GM19468 (cell line): ENCODE measurements around the gene CTSA.

ENCODE experiments used
- ATAC-seq: cut with Tn5 transposase; IDR thresholded peaks from one replicate; pipeline ENCODE4 v1.9.1; 2021; ENCODE audit warnings: mild to moderate bottlenecking, moderate library complexity, moderate number of reproducible peaks; ENCODE audit not compliant: unreplicated experiment; ENCODE audit errors: extremely low read depth

The CTSA gene

GRCh38 chr20:45890985-45891983 is at the start of gene CTSA, which contains the start of gene NEURL2:
CTSA (plus strand) TSS chr20:45891335; CDS start chr20:45891569, 234 bp downstream.
NEURL2 (minus strand) TSS chr20:45891208; CDS start chr20:45890991, 217 bp downstream.
- ATAC-seq, result peak; percentile 54

DNA sequence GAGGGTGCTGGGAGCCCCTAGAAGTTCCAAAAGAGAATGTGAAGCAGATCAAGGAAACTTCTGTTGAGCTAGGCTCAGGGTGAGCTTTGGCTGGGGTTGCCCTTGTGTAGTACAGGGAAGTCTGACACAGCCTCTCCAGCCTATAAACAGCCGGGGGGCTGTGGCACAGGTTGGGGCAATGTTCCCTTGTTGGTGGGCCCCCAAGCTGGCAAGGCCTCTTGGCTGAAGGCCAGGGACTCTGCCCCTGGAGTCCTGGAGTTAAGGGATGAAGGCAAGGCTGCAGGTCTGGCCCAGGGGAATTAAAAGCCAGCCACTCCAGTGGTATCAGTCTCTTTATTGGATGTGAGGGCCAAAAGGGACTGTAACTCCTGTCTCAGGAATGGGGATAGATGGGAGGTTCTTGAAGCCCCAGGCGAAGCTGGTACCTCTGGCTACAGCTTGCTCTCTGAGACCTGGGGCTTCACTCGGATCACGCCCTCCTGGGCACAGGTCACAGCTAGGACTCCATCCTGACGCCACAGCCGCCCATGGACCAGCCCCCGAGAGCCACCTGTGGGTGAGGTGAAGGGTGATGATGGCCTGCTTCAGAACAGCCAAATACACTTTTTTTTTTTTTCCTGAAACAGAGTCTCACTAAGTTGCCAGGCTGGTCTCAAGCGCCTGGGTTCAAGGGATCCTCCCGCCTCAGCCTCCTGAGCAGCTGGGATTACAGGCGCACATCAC is 49.6 kb upstream of the CTSA start:
- ATAC-seq, result no peak

DNA sequence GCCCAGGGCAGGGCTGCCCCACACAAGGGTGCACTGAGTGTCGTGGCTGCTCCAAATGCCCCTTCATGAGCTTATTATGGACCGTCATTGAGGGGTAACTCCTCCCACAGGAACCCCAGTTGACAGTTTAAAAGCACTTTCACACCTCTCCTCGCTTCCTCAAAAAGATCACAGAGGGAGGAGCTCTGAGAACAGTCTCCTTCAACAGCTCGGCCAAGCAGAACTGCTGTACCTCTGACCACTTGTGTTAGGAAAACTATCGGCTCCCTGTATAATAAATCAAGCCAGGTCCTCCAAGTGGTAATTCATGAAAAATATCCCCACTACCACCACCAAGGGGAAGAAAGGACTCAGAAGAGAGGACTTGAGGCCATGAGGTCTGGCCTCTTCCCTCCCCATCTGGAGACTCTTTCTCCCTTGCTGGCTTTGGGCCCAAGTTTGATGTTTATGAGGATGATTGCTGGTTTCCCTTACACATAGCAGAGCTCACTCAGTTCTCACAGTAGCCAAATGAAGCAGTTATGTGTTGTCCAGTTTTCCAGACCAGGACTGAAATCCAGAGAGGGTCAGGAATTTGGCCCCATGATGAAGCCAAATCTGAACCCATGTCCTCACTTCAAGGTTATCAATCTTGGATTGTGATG is 48.8 kb upstream of the CTSA start:
- no peak for ATAC-seq

GRCh38 chr20:45843506-45843905 is 47.6 kb upstream of the CTSA start:
- ATAC-seq, result no peak

- no peak for ATAC-seq
These were observed 45.7 kb upstream of the CTSA start for GRCh38 chr20:45845452-45845851.

DNA sequence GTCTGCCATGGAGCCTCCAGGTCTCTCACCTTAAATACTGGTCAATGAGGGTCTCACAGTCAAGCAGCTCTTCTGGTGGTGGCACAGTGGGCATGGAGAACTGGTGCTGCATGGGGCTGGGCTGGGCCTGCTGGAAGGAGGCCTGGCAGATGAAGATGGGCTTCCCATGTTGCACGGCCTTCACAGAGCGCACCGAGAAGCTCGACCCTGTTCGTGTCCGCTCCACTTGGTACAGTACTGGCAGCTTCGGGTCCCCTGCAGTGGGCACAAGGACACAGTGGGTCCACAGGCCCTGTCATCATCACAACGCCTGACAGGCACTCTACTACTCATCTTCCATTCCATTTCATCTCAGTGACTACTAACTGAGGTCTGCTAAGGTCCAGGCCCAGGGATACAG is 42.7 kb upstream of the CTSA start:
- no peak for ATAC-seq

GRCh38 chr20:45848969-45849582 is 42.1 kb upstream of the CTSA start:
- ATAC-seq, result no peak

DNA sequence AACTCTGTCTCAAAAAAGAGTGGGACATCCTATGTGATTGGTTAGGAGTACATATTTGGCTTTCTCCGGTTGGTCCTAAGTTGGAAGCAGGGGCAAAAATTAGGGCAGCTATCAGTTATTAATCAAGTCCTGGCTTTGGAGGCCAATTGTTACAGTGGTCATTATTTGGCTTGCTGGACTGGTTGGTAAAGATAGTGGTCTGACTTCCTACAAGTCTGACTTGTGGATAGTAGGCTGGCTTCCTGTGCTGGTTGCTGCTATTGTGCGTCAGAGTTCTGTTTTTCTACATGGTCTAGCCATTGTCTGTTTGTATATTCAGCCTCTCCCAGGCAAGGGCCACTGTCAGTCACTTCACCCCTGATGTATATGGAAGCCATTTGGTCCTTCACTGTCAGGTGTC is 40.9 kb upstream of the CTSA start:
- no peak for ATAC-seq

DNA sequence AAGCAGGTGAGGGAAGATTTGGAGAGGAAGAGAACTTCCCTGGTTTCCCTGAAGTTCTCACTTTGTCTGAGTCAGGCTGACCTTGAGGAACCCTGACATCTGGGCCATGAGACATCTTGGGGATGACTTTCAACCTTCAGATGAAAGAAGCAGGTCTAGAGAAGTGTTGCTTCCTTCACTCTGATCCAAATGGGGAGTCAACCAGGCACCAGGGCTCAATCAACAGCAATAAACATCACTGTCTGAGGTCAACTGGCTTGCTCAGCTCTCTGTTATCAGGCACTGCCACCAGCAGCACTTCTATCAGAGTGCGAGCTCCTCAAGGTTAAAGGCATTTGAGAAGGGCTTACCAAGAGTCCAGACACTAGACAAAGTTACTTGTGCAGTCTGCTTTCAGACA is 40.2 kb upstream of the CTSA start:
- ATAC-seq, result no peak

GRCh38 chr20:45851501-45851900 is 39.6 kb upstream of the CTSA start:
- ATAC-seq, result no peak

- no peak for ATAC-seq
These were observed 38.8 kb upstream of the CTSA start for GRCh38 chr20:45852326-45852725.

DNA sequence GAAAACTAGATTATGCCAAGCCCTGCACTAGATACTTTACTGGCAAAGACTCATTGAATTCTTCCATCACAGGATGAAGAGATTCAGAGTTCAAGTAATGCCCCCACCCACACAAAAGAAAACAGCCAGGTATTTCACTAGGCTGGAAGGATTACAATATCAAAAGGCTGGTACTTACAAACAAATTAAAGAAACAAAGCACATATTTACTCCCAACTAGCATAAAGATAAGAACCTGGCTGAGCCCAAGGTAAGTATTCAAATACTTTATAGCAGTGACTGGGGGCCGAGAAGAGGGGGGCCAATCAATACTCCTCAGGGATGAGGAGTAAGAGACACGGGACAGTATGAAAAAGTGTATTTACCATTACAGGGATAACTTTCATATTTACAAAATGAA is 37.7 kb upstream of the CTSA start:
- no peak for ATAC-seq

GRCh38 chr20:45857114-45857881 is 33.8 kb upstream of the CTSA start, which contains the start of the genes ACOT8 and ZSWIM3:
ACOT8 (minus strand) TSS chr20:45857392; CDS start chr20:45857315, 77 bp downstream.
ZSWIM3 (plus strand) TSS chr20:45857614; CDS start chr20:45857826, 212 bp downstream.
- ATAC-seq, result peak; percentile 90

- no peak for ATAC-seq
These were observed 33.3 kb upstream of the CTSA start for GRCh38 chr20:45857882-45858216.

- ATAC-seq, result no peak
These were observed 31.2 kb upstream of the CTSA start for GRCh38 chr20:45859916-45860315.

- no peak for ATAC-seq
These were observed 30.4 kb upstream of the CTSA start for GRCh38 chr20:45860560-45861220.

DNA sequence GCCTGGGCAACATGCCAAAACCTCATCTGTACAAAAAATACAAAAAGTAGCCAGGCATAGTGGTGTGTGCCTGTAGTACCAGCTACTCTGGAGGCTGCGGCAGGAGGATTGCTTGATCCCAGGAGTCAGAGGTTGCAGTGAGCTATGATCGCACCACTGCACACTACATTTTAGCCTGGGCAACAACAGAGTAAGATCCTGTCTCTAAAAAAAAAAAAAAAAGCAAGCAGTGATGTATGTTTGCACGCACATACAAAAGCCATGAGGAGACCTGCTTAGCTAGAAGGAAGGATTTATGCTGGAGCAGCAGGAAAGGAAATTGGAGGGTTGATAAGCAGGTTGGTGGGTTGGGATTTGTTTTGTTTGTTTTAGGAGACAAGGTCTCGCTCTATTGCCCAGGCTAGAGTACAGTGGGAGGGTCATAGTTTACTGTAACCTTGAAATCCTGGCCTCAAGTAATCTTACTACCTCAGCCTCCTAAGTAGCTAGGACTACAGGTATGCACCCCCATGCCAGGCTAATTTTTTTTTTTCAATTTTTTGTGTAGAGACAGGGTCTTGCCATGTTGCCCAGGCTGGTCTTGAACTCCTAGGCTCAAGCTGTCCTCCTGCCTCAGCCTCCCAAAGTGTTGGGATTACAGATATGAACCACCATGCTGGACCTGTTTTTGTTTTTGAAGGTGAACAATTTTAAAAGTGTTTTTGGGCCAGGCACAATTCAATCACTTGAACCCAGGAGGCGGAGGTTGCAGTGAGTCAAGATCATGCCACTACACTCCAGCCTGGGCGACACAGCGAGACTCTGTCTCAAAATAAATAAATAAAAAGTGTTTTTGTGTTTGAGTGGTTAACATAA is 29.7 kb upstream of the CTSA start:
- ATAC-seq, result no peak
